NOMO-1 treated with DMSO at 0.1 percent for 48 hours (cell line): ENCODE results near the gene UCK2.
A peak's percentile ranks its signal among the peaks of the same experiment; 100 is the strongest.
"Not testable (repeated sequence)": the region's sequence is repeated elsewhere in the genome, so short reads cannot be mapped to it uniquely, and the experiment has no call there.

Experiments
- DNase-seq: peaks from one replicate; lab custom pipeline; 2025; ENCODE audit not compliant: unreplicated experiment; lab: John Stamatoyannopoulos, UW

The UCK2 gene

GRCh38 chr1:165827268-165828102, at the start of gene UCK2:
Gene UCK2 (plus strand): TSS chr1:165827614. CDS start chr1:165827834, 220 bp downstream.
- DNase-seq: peak; percentile 47

- DNase-seq: not testable (repeated sequence)
Measured at GRCh38 chr1:165778197-165778596, 49.2 kb upstream of the UCK2 start.

GRCh38 chr1:165783519-165783918, 43.9 kb upstream of the UCK2 start:
- DNase-seq: not testable (repeated sequence)

- no peak for DNase-seq
Measured at GRCh38 chr1:165787741-165788140, 39.7 kb upstream of the UCK2 start.

GRCh38 chr1:165793951-165794350, 33.5 kb upstream of the UCK2 start:
- no peak for DNase-seq

GRCh38 chr1:165795894-165796293, 31.5 kb upstream of the UCK2 start:
- DNase-seq: no peak

GRCh38 chr1:165799387-165799786, 28.0 kb upstream of the UCK2 start:
- no peak for DNase-seq

- DNase-seq: not testable (repeated sequence)
Measured at GRCh38 chr1:165804513-165804912, 22.9 kb upstream of the UCK2 start.

- DNase-seq: no peak
Measured at GRCh38 chr1:165807613-165808012, 19.8 kb upstream of the UCK2 start.

GRCh38 chr1:165815725-165816124, 11.7 kb upstream of the UCK2 start:
- no peak for DNase-seq

GRCh38 chr1:165816157-165816556, 11.3 kb upstream of the UCK2 start:
- no peak for DNase-seq

GRCh38 chr1:165816826-165817497, 10.5 kb upstream of the UCK2 start:
- DNase-seq: no peak

GRCh38 chr1:165823552-165824268, 3.7 kb upstream of the UCK2 start:
- no peak for DNase-seq

GRCh38 chr1:165824269-165824643, 3.2 kb upstream of the UCK2 start:
- no peak for DNase-seq

GRCh38 chr1:165826565-165827267, 698 bp upstream of the UCK2 start:
- DNase-seq: no peak

GRCh38 chr1:165828103-165828668, 772 bp downstream of the UCK2 start:
- peak; percentile 44 for DNase-seq

GRCh38 chr1:165828669-165829329, 1.4 kb downstream of the UCK2 start:
- peak; percentile 44 for DNase-seq

- DNase-seq: no peak
Measured at GRCh38 chr1:165829888-165830287, 2.5 kb downstream of the UCK2 start.

GRCh38 chr1:165831146-165831545, 3.7 kb downstream of the UCK2 start:
- no peak for DNase-seq

GRCh38 chr1:165832902-165833301, 5.5 kb downstream of the UCK2 start:
- no peak for DNase-seq
